Measurements from ENCODE around the gene PSPC1. TPM values are rescaled to one million over a fixed set of nuclear protein-coding genes. Genes with fewer than 3 reads are reported as not detected.

Gene PSPC1
- total RNA-seq, 1 experiment from 2014 or later, result 60.7 TPM

- H3K9me3 Mint-ChIP-seq (ENCODE audit: low read depth, unreplicated experiment), result no peaks in the 10 kb centered on the region
- no peak for TF ChIP-seq CTCF (IDR thresholded peaks at IDR 0.05; ENCODE audit: unreplicated experiment)
- no peaks in the 10 kb centered on the region for H3K27me3 Mint-ChIP-seq (ENCODE audit: unreplicated experiment)
- no peak overlapping the region for H3K27ac Mint-ChIP-seq (ENCODE audit: unreplicated experiment)
- no TSS peak for BruUV-seq (replicated peaks)
- peaks cover 33% of the 10 kb centered on the region for H3K36me3 Mint-ChIP-seq (ENCODE audit: insufficient read depth, unreplicated experiment)
- intact Hi-C loops (cut with micrococcal nuclease; ENCODE audit: unreplicated experiment), result no loop called here
- CTCF ChIA-PET, result no interaction called here
- DNase-seq, result no peak
- H3K4me1 Mint-ChIP-seq (ENCODE audit: low read depth, unreplicated experiment), result no peaks in the 10 kb centered on the region
- no peak overlapping the region for H3K4me3 Mint-ChIP-seq (ENCODE audit: low read depth, unreplicated experiment)
These were observed 117.3 kb downstream of the PSPC1 start for GRCh38 chr13:19665427-19665859.

- intact Hi-C loops (cut with micrococcal nuclease; ENCODE audit: unreplicated experiment), result no loop called here
- no peak for DNase-seq
- Mint-ChIP-seq H3K27me3 (ENCODE audit: unreplicated experiment) (no peaks in the 10 kb centered on the region), H3K36me3 (ENCODE audit: insufficient read depth, unreplicated experiment) (peaks cover 26% of the 10 kb centered on the region), H3K4me3 (ENCODE audit: low read depth, unreplicated experiment) (no peak overlapping the region), H3K27ac (ENCODE audit: unreplicated experiment) (no peak overlapping the region), H3K4me1 (ENCODE audit: low read depth, unreplicated experiment) (no peaks in the 10 kb centered on the region), H3K9me3 (ENCODE audit: low read depth, unreplicated experiment) (no peaks in the 10 kb centered on the region)
- TF ChIP-seq CTCF (IDR thresholded peaks at IDR 0.05; ENCODE audit: unreplicated experiment), result no peak
- no TSS peak for BruUV-seq (replicated peaks)
- CTCF ChIA-PET, result no interaction called here
These were observed 118.1 kb downstream of the PSPC1 start for GRCh38 chr13:19664481-19665230.

GRCh38 chr13:19663416-19663979, 119.2 kb downstream of the PSPC1 start:
- CTCF ChIA-PET, result no interaction called here
- no peak for DNase-seq
- intact Hi-C loops (cut with micrococcal nuclease; ENCODE audit: unreplicated experiment), result no loop called here
- peaks cover 17% of the 10 kb centered on the region for H3K36me3 Mint-ChIP-seq (ENCODE audit: insufficient read depth, unreplicated experiment)
- H3K27me3 Mint-ChIP-seq (ENCODE audit: unreplicated experiment), result no peaks in the 10 kb centered on the region
- H3K4me3 Mint-ChIP-seq (ENCODE audit: low read depth, unreplicated experiment), result no peak overlapping the region
- H3K27ac Mint-ChIP-seq (ENCODE audit: unreplicated experiment), result no peak overlapping the region
- H3K9me3 Mint-ChIP-seq (ENCODE audit: low read depth, unreplicated experiment), result no peaks in the 10 kb centered on the region
- BruUV-seq (replicated peaks), result no TSS peak
- H3K4me1 Mint-ChIP-seq (ENCODE audit: low read depth, unreplicated experiment), result no peaks in the 10 kb centered on the region
- TF ChIP-seq CTCF (IDR thresholded peaks at IDR 0.05; ENCODE audit: unreplicated experiment), result no peak

GRCh38 chr13:19661561-19661960, 121.2 kb downstream of the PSPC1 start:
- Mint-ChIP-seq H3K27ac (ENCODE audit: unreplicated experiment) (no peak overlapping the region), H3K27me3 (ENCODE audit: unreplicated experiment) (no peaks in the 10 kb centered on the region), H3K36me3 (ENCODE audit: insufficient read depth, unreplicated experiment) (peaks cover 14% of the 10 kb centered on the region), H3K4me3 (ENCODE audit: low read depth, unreplicated experiment) (no peak overlapping the region), H3K4me1 (ENCODE audit: low read depth, unreplicated experiment) (no peaks in the 10 kb centered on the region), H3K9me3 (ENCODE audit: low read depth, unreplicated experiment) (no peaks in the 10 kb centered on the region)
- intact Hi-C loops (cut with micrococcal nuclease; ENCODE audit: unreplicated experiment), result no loop called here
- CTCF ChIA-PET, result no interaction called here
- TF ChIP-seq CTCF (IDR thresholded peaks at IDR 0.05; ENCODE audit: unreplicated experiment), result no peak
- no peak for DNase-seq
- no TSS peak for BruUV-seq (replicated peaks)
